ENCODE data around the gene WWC2. TPM values are rescaled to one million over a fixed set of nuclear protein-coding genes. Genes with fewer than 3 reads are reported as not detected.

The WWC2 gene
- total RNA-seq, 1 donor from 2014 or later = 18.2 TPM

GRCh38 chr4:183153190-183153916 lies 54.3 kb downstream of the WWC2 start:
- Mint-ChIP-seq H3K4me3 (ENCODE audit: unreplicated experiment) (no peak overlapping the region), H3K36me3 (ENCODE audit: unreplicated experiment) (no peaks in the 10 kb centered on the region), H3K4me1 (ENCODE audit: low read depth, unreplicated experiment) (peaks cover 10% of the 10 kb centered on the region), H3K27me3 (ENCODE audit: unreplicated experiment) (peaks cover 2% of the 10 kb centered on the region), H3K9me3 (ENCODE audit: unreplicated experiment) (peaks cover 3% of the 10 kb centered on the region), H3K27ac (ENCODE audit: unreplicated experiment) (no peak overlapping the region)
- no peak for TF ChIP-seq CTCF (IDR thresholded peaks at IDR 0.05; ENCODE audit: partially characterized antibody, unreplicated experiment)
- no peak for DNase-seq

- no peak overlapping the region for H3K4me3 Mint-ChIP-seq (ENCODE audit: unreplicated experiment)
- no peak for TF ChIP-seq CTCF (IDR thresholded peaks at IDR 0.05; ENCODE audit: partially characterized antibody, unreplicated experiment)
- H3K4me1 Mint-ChIP-seq (ENCODE audit: low read depth, unreplicated experiment) = peaks cover 8% of the 10 kb centered on the region
- H3K9me3 Mint-ChIP-seq (ENCODE audit: unreplicated experiment) = peaks cover 3% of the 10 kb centered on the region
- DNase-seq = no peak
- no peak overlapping the region for H3K27ac Mint-ChIP-seq (ENCODE audit: unreplicated experiment)
- peaks cover 2% of the 10 kb centered on the region for H3K27me3 Mint-ChIP-seq (ENCODE audit: unreplicated experiment)
- no peaks in the 10 kb centered on the region for H3K36me3 Mint-ChIP-seq (ENCODE audit: unreplicated experiment)
Measured at GRCh38 chr4:183154701-183155391, 55.8 kb downstream of the WWC2 start.

DNA sequence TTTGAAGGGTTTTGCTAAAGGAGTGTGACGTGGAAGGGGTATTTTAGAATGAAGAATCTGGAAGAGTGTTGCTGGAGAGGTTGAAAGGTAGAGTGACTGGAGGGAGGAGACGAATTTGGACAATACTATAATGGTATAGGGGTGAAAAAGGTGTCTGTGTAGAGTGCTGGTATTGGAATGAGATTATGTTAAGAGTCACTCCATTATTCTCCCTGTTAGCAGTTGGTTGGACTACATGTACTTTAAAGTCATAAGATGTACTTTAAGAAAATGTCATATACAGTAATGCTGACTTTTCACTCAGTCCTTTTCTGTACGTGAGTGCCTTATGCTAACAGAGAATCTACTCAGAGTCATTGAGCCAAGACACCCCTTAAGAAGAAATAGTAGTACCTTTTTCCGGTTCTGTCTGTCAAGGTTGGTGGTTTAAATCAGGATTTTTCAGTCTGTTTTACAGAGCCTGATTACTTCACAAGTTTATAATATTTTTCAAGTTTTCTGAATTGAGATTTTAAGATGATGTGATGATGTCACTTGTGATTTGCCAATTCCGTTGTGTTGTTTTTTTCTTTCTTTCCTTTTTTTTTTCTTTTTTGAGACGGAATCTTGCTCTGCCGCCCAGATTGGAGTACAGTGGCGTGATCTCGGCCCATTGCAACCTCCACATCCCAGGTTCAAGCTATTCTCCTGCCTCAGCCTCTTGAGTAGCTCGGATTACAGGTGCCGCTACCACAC lies 56.6 kb downstream of the WWC2 start:
- H3K4me3 Mint-ChIP-seq (ENCODE audit: unreplicated experiment) = no peak overlapping the region
- peaks cover 2% of the 10 kb centered on the region for H3K27me3 Mint-ChIP-seq (ENCODE audit: unreplicated experiment)
- TF ChIP-seq CTCF (IDR thresholded peaks at IDR 0.05; ENCODE audit: partially characterized antibody, unreplicated experiment) = no peak
- no peak overlapping the region for H3K27ac Mint-ChIP-seq (ENCODE audit: unreplicated experiment)
- no peaks in the 10 kb centered on the region for H3K36me3 Mint-ChIP-seq (ENCODE audit: unreplicated experiment)
- peaks cover 3% of the 10 kb centered on the region for H3K9me3 Mint-ChIP-seq (ENCODE audit: unreplicated experiment)
- DNase-seq = no peak
- peaks cover 8% of the 10 kb centered on the region for H3K4me1 Mint-ChIP-seq (ENCODE audit: low read depth, unreplicated experiment)

DNA sequence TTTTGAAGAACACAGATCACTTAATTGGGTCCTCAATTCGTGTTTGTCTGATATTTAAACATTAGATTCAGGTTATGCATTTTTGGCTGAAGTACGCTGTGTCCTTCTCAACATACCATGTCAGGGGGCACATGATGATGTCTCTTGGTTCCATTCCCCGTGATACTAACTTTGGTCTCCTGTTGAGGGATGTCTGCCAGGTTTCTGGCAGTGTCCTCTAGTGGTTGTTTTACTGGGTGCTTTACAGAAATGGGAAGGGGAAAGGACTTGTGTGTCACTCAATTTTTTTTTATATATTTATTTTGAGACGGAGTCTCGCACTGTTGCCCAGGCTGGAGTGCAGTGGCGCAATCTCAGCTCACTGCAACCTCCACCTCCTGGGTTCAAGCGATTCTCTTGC lies 58.2 kb downstream of the WWC2 start:
- DNase-seq = no peak
- Mint-ChIP-seq H3K27me3 (ENCODE audit: unreplicated experiment) (peaks cover 2% of the 10 kb centered on the region), H3K36me3 (ENCODE audit: unreplicated experiment) (no peaks in the 10 kb centered on the region), H3K27ac (ENCODE audit: unreplicated experiment) (no peak overlapping the region), H3K9me3 (ENCODE audit: unreplicated experiment) (peaks cover 3% of the 10 kb centered on the region), H3K4me3 (ENCODE audit: unreplicated experiment) (no peak overlapping the region), H3K4me1 (ENCODE audit: low read depth, unreplicated experiment) (peaks cover 12% of the 10 kb centered on the region)
- TF ChIP-seq CTCF (IDR thresholded peaks at IDR 0.05; ENCODE audit: partially characterized antibody, unreplicated experiment) = no peak
